ENCODE data around the gene FRRS1.

GRCh38 chr1:99735852-99736251, 30.6 kb downstream of the FRRS1 start:
- TF ChIP-seq CTCF (conservative IDR thresholded peaks at IDR 0.05) (no peak), ZFX (IDR thresholded peaks at IDR 0.05) (no peak)

Data from C4-2B (cell line).